NCI-H345 (cell line): ENCODE results near the gene FASN.

ENCODE experiments used
- DNase-seq: peaks from one replicate; lab custom pipeline; 2025; lab: John Stamatoyannopoulos, UW

The FASN gene

DNA sequence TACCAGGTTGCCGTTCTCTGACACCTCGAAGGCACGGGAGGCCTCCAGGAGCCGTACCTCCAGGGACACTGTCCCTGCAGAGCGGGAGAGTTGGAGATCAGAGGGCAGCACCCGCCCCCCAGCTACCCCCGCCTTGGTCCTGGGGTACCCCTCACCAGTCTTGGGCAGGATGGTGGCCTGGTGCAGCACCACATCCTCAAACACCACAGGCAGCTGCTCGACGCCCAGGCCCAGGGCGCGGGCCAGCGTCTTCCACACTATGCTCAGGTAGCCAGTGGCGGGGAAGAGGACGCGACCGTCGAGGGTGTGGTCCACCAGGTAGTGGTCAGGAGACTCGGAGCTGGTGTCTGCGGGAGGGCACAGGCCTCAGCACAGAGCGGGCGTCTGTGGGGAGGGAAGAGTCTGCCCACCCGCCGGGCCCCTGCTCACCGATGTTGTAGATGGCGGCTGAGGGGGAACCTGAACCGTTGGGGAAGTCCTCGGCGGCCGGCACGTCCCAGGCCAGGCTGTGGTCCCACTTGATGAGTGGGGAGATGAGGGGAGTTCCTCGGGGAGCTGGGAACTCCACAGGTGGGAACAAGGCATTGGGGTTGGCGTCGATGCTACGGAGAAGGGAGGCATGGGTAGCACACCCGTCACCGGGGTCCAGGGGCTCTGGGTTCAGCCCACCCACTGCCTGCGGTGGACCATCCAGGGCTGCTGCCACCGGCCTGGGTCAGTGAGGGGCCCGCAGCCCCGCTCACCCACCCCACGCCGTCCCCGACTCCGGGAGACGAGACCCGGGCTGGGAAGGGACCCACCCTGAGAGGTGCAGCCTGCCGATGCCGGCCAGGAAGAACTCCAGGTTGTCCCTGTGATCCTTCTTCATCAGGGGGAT, 9.8 kb downstream of the FASN start:
- DNase-seq = no peak

DNA sequence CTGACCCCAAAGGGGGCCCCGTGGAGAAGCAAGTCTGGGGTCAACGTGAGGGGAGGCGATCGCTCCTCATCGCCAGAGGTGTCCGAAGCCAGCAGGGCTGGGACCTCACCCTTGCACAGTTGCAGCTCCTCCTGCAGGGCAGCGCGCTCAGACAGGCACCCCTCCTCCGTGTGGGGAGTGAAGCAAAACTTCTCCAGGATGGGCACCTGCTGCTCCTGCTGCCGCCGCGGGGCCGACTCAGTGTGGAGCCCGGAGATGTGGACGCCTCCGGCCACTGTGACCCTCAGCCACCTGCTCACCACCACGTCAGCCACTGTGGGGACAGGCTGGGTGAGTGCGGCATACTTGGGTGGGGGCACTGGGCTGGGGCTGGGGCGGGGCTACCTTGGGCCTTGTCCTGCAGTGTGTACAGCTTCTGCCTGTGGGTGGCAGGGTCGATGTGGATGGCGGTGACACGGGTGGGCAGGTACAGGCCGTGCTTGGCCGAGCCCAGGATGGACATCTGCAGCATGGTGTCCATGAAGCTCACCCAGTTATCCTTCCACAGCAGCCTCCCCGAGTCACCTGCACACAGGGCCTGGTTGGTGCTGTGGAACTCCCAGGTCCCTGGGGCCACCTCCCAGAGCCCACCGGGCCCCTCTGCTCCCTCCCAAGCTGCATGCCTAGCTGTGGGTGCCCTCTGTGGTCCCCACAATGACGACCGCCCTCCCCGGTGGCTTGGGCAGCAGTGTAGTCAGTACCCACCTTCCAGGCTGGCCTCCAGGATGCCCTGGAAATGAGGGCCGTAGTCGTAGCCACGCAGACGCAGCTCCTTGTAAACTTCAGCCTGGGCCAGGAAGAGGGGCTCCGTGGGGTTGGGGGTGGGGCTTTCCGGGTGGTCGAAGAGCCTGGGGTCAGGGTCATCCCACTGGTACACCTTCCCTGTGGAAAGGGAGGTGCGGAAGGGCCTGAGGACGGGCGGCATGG, 10.8 kb downstream of the FASN start:
- DNase-seq = no peak

DNA sequence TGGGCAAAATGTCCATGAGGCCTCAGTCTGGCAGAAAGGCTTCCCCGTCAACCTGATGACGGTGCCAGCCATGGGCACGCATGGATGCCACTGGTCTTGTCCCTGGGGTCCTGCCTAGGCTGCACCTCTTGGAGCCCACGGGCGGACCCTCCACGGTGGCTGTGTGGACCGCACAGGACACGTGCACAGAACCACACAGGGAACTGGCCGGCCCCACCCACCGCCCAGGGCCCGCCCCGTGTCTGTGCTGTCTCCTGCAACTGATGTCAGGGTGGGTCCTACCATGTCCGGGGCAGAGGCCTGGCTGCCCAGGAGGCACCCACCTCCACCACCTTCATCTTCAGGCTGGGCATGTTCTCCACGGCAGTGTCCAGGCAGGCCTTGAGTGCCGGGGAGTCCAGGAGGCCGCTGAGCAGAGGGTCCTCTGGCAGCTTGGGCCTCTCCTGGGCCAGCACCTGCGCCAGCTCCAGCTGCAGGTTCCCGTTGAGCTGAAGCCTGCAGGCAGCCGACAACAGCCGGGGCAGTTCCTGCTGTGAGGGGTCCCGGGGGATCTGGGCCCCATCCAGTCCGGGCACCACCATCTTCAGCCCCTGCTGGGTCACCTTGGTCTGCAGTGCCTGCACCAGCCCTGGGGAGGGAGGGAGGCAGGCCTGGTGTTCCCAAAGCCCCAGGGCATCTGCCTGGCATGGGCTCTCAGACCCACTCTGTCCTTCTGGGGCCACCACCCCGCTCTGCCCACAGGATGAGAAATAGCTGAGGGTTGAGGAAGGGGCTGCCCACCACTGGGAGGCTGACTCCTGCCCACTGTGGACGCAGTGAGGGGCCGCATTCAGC, 11.9 kb downstream of the FASN start:
- DNase-seq = no peak

- no peak for DNase-seq
Measured at GRCh38 chr17:82085031-82085861, 12.8 kb downstream of the FASN start.

GRCh38 chr17:82084373-82085030, 13.5 kb downstream of the FASN start:
- no peak for DNase-seq

GRCh38 chr17:82083533-82084359, 14.3 kb downstream of the FASN start:
- no peak for DNase-seq

DNA sequence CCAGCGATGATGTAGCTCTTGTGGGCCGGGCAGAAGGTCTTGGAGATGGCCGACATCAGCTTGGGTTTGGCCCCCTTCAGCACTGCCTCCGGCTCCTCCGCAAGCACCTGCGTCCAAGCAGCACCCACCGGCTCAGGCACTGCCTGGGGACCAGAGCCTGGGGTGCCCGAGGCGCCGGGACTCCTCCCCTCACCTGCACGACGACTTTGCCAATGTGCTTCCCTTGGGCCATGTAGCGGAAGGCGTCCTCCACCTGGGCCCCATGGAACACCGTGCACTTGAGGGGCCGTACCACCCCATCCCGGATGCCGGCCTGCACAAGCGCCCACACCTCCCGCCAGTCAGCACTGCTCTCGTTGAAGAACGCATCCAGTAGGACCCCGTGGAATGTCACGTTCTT, 15.0 kb downstream of the FASN start:
- no peak for DNase-seq

DNA sequence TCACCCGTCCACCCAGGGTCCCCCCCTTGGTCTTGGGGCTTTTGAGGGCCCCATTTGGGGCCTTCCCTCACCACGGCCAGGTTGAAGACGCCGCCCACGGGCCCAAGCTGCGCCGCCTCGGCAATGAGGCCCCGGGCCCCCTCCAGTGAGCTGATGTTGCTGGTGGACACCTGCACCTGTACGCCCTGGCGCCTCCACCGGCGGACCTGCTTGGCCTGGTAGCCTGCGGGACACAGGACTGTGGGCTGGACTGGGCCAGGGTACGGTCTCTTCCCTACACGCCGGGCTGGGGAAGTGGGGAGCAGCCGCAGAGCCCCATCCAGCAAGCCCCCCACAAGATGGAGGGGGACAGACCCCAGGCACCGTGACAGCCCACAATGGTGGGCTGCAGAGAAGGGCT, 15.6 kb downstream of the FASN start:
- DNase-seq = no peak

GRCh38 chr17:82081966-82082365, 16.1 kb downstream of the FASN start:
- no peak for DNase-seq

DNA sequence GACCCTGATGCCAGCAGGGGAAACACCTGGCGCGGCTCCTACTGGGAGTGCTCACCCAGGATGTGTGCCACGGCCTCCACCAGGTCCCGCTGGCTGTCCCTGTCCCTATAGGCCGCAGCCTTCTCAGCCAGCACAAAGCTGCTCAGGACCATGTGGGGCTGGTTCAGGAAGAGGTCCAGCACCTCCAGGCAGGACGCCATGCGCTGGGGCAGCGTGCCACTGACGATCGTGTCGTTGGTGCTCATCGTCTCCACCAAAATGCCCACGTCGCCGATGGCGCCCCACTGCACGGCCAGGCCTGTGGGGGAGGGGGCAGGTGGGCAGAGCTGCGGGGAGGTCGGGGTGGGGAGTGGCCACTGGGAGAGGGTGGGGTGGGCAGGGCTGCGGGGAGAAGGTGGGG, 16.5 kb downstream of the FASN start:
- no peak for DNase-seq

GRCh38 chr17:82080789-82081464, 17.1 kb downstream of the FASN start:
- no peak for DNase-seq

- DNase-seq = no peak
Measured at GRCh38 chr17:82080048-82080788, 17.8 kb downstream of the FASN start.

GRCh38 chr17:82079001-82079677, 18.9 kb downstream of the FASN start:
- no peak for DNase-seq

GRCh38 chr17:82078433-82078832, 19.6 kb downstream of the FASN start:
- no peak for DNase-seq

- DNase-seq = no peak
Measured at GRCh38 chr17:82077617-82078358, 20.2 kb downstream of the FASN start.

- DNase-seq = no peak
Measured at GRCh38 chr17:82076785-82077591, 21.0 kb downstream of the FASN start.
